K562 (cell line): ENCODE data around the gene DNAJB11. TPM values are rescaled to one million over a fixed set of nuclear protein-coding genes. Genes with fewer than 3 reads are reported as not detected.

Source experiments
- polyA plus RNA-seq, 8 experiments: library from polyadenylated mRNA; depleted of rRNA in 4 of 8; stranded (reverse) in 5 of 8; unstranded in 3 of 8; fragments of >200 nt; fragmentation: Nextera tagmentation in 2 of 8; fragmentation: Illumina TruSeq in 1 of 8; extraction: Ambion mirVana in 2 of 8; extraction: Trizol in 1 of 8; gene quantifications; 2 replicates each; pipeline versions ENCODE4 v1.2.1 to v1.2.3, GENCODE V29; 2011 to 2014; ENCODE audit warnings: inconsistent platforms in 1 of 8, missing spikeins in 1 of 8
- small RNA-seq: library from RNA; depleted of rRNA; stranded (forward); fragments of <200 nt; gene quantifications from one replicate; pipeline ENCODE3, GENCODE V24; 2014
- total RNA-seq, 7 experiments: library from RNA; depleted of rRNA in 6 of 7; stranded (reverse); fragments of >200 nt in 6 of 7; fragmentation: Illumina TruSeq in 2 of 7; extraction: Trizol in 2 of 7; gene quantifications; 2 replicates each; pipeline versions ENCODE4 v1.2.1 to v1.2.3, GENCODE V29; 2011 to 2021; ENCODE audit warnings: low replicate concordance in 1 of 7

Gene DNAJB11
- total and polyA plus RNA-seq, 9 of the 15 experiments (the other 6 are each of a cell fraction or from before 2014, with no cell fraction given), result 14.8 to 74.7 (median 63.8) TPM

Small RNA genes within 50 kb of the gene (small RNA-seq; reads per million reads assigned to genes)
- not detected for gene RF00017

Other genes with a start within 250 kb of the DNAJB11 start
Only the 7 nearest of the 9 such genes appear.
- 0.27 TPM in 1 of 2 replicates, not detected in the other for gene DGKG, start 208.5 kb upstream of the DNAJB11 start, total RNA-seq (2014; rRNA removed)
- 0.35 and 0.36 TPM in 2 replicates for gene DGKG, start 208.5 kb upstream of the DNAJB11 start, total RNA-seq (2014; rRNA removed; fragmentation: Illumina TruSeq; extraction: Trizol)
- gene DGKG, start 208.5 kb upstream of the DNAJB11 start, total RNA-seq (2015; rRNA removed; fragmentation: Illumina TruSeq; extraction: Trizol), result 0.04 and 0.15 TPM in 2 replicates
- gene DGKG, start 208.5 kb upstream of the DNAJB11 start, total RNA-seq (2021), result 0.29 TPM in 1 of 2 replicates, not detected in the other
- 0.14 TPM in 1 of 2 replicates, not detected in the other for gene DGKG, start 208.5 kb upstream of the DNAJB11 start, polyA plus RNA-seq (2011; rRNA removed)
- 0.18 TPM in 1 of 2 replicates, not detected in the other for gene DGKG, start 208.5 kb upstream of the DNAJB11 start, polyA plus RNA-seq (2014; fragmentation: Illumina TruSeq; extraction: Trizol)
- under 1 TPM; 0.13 to 0.15 TPM for gene DGKG, start 208.5 kb upstream of the DNAJB11 start, polyA plus RNA-seq (2014; fragmentation: Nextera tagmentation; extraction: Ambion mirVana)
- gene DGKG, start 208.5 kb upstream of the DNAJB11 start, polyA plus RNA-seq (2014; rRNA removed), result 0.01 and 0.35 TPM in 2 replicates
- gene CRYGS, start 26.3 kb upstream of the DNAJB11 start, total RNA-seq (2014; rRNA removed), result 2.1 and 3.8 TPM in 2 replicates
- 2.0 and 2.4 TPM in 2 replicates for gene CRYGS, start 26.3 kb upstream of the DNAJB11 start, total RNA-seq (2014; rRNA removed; fragmentation: Illumina TruSeq; extraction: Trizol)
- gene CRYGS, start 26.3 kb upstream of the DNAJB11 start, total RNA-seq (2015; rRNA removed; fragmentation: Illumina TruSeq; extraction: Trizol), result 1.8 and 1.9 TPM in 2 replicates
- 1.5 and 1.6 TPM in 2 replicates for gene CRYGS, start 26.3 kb upstream of the DNAJB11 start, total RNA-seq (2021)
- 3.5 and 5.5 TPM in 2 replicates for gene CRYGS, start 26.3 kb upstream of the DNAJB11 start, polyA plus RNA-seq (2011; rRNA removed)
- gene CRYGS, start 26.3 kb upstream of the DNAJB11 start, polyA plus RNA-seq (2014; fragmentation: Illumina TruSeq; extraction: Trizol), result 1.0 and 1.8 TPM in 2 replicates
- gene CRYGS, start 26.3 kb upstream of the DNAJB11 start, polyA plus RNA-seq (2014; fragmentation: Nextera tagmentation; extraction: Ambion mirVana), result 1 to 10 TPM; 1.9 to 2.0 TPM
- 3.0 and 3.7 TPM in 2 replicates for gene CRYGS, start 26.3 kb upstream of the DNAJB11 start, polyA plus RNA-seq (2014; rRNA removed)
- 17.7 and 22.7 TPM in 2 replicates for gene TBCCD1, start 3.4 kb upstream of the DNAJB11 start, total RNA-seq (2014; rRNA removed)
- 26.2 and 26.8 TPM in 2 replicates for gene TBCCD1, start 3.4 kb upstream of the DNAJB11 start, total RNA-seq (2014; rRNA removed; fragmentation: Illumina TruSeq; extraction: Trizol)
- gene TBCCD1, start 3.4 kb upstream of the DNAJB11 start, total RNA-seq (2015; rRNA removed; fragmentation: Illumina TruSeq; extraction: Trizol), result 21.1 and 21.2 TPM in 2 replicates
- 18.4 and 20.9 TPM in 2 replicates for gene TBCCD1, start 3.4 kb upstream of the DNAJB11 start, total RNA-seq (2021)
- 26.0 and 31.1 TPM in 2 replicates for gene TBCCD1, start 3.4 kb upstream of the DNAJB11 start, polyA plus RNA-seq (2011; rRNA removed)
- gene TBCCD1, start 3.4 kb upstream of the DNAJB11 start, polyA plus RNA-seq (2014; fragmentation: Illumina TruSeq; extraction: Trizol), result 18.4 and 22.2 TPM in 2 replicates
- gene TBCCD1, start 3.4 kb upstream of the DNAJB11 start, polyA plus RNA-seq (2014; fragmentation: Nextera tagmentation; extraction: Ambion mirVana), result 10 to 100 TPM; 18.9 to 21.4 TPM
- gene TBCCD1, start 3.4 kb upstream of the DNAJB11 start, polyA plus RNA-seq (2014; rRNA removed), result 16.2 and 17.9 TPM in 2 replicates
- gene AHSG, start 42.3 kb downstream of the DNAJB11 start, total RNA-seq (2014; rRNA removed), result not detected in 2 replicates
- not detected in 2 replicates for gene AHSG, start 42.3 kb downstream of the DNAJB11 start, total RNA-seq (2014; rRNA removed; fragmentation: Illumina TruSeq; extraction: Trizol)
- not detected in 2 replicates for gene AHSG, start 42.3 kb downstream of the DNAJB11 start, total RNA-seq (2015; rRNA removed; fragmentation: Illumina TruSeq; extraction: Trizol)
- gene AHSG, start 42.3 kb downstream of the DNAJB11 start, total RNA-seq (2021), result 0.69 and 1.2 TPM in 2 replicates
- gene AHSG, start 42.3 kb downstream of the DNAJB11 start, polyA plus RNA-seq (2011; rRNA removed), result not detected in 2 replicates
- not detected in 2 replicates for gene AHSG, start 42.3 kb downstream of the DNAJB11 start, polyA plus RNA-seq (2014; fragmentation: Illumina TruSeq; extraction: Trizol)
- gene AHSG, start 42.3 kb downstream of the DNAJB11 start, polyA plus RNA-seq (2014; fragmentation: Nextera tagmentation; extraction: Ambion mirVana), result not detected
- not detected in 2 replicates for gene AHSG, start 42.3 kb downstream of the DNAJB11 start, polyA plus RNA-seq (2014; rRNA removed)
- gene FETUB, start 69.7 kb downstream of the DNAJB11 start, total RNA-seq (2014; rRNA removed), result not detected in 2 replicates
- not detected in 2 replicates for gene FETUB, start 69.7 kb downstream of the DNAJB11 start, total RNA-seq (2014; rRNA removed; fragmentation: Illumina TruSeq; extraction: Trizol)
- not detected in 2 replicates for gene FETUB, start 69.7 kb downstream of the DNAJB11 start, total RNA-seq (2015; rRNA removed; fragmentation: Illumina TruSeq; extraction: Trizol)
- gene FETUB, start 69.7 kb downstream of the DNAJB11 start, total RNA-seq (2021), result not detected in 2 replicates
- gene FETUB, start 69.7 kb downstream of the DNAJB11 start, polyA plus RNA-seq (2011; rRNA removed), result not detected in 2 replicates
- not detected in 2 replicates for gene FETUB, start 69.7 kb downstream of the DNAJB11 start, polyA plus RNA-seq (2014; fragmentation: Illumina TruSeq; extraction: Trizol)
- not detected for gene FETUB, start 69.7 kb downstream of the DNAJB11 start, polyA plus RNA-seq (2014; fragmentation: Nextera tagmentation; extraction: Ambion mirVana)
- not detected in 2 replicates for gene FETUB, start 69.7 kb downstream of the DNAJB11 start, polyA plus RNA-seq (2014; rRNA removed)
- gene HRG, start 95.3 kb downstream of the DNAJB11 start, total RNA-seq (2014; rRNA removed), result not detected in 2 replicates
- not detected in 2 replicates for gene HRG, start 95.3 kb downstream of the DNAJB11 start, total RNA-seq (2014; rRNA removed; fragmentation: Illumina TruSeq; extraction: Trizol)
- not detected in 2 replicates for gene HRG, start 95.3 kb downstream of the DNAJB11 start, total RNA-seq (2015; rRNA removed; fragmentation: Illumina TruSeq; extraction: Trizol)
- gene HRG, start 95.3 kb downstream of the DNAJB11 start, total RNA-seq (2021), result not detected in 2 replicates
- gene HRG, start 95.3 kb downstream of the DNAJB11 start, polyA plus RNA-seq (2011; rRNA removed), result not detected in 2 replicates
- not detected in 2 replicates for gene HRG, start 95.3 kb downstream of the DNAJB11 start, polyA plus RNA-seq (2014; fragmentation: Illumina TruSeq; extraction: Trizol)
- not detected for gene HRG, start 95.3 kb downstream of the DNAJB11 start, polyA plus RNA-seq (2014; fragmentation: Nextera tagmentation; extraction: Ambion mirVana)
- not detected in 2 replicates for gene HRG, start 95.3 kb downstream of the DNAJB11 start, polyA plus RNA-seq (2014; rRNA removed)
- not detected in 2 replicates for gene KNG1, start 146.6 kb downstream of the DNAJB11 start, total RNA-seq (2014; rRNA removed)
- gene KNG1, start 146.6 kb downstream of the DNAJB11 start, total RNA-seq (2014; rRNA removed; fragmentation: Illumina TruSeq; extraction: Trizol), result not detected in 2 replicates
- not detected in 2 replicates for gene KNG1, start 146.6 kb downstream of the DNAJB11 start, total RNA-seq (2015; rRNA removed; fragmentation: Illumina TruSeq; extraction: Trizol)
- 0.07 and 0.09 TPM in 2 replicates for gene KNG1, start 146.6 kb downstream of the DNAJB11 start, total RNA-seq (2021)
- gene KNG1, start 146.6 kb downstream of the DNAJB11 start, polyA plus RNA-seq (2011; rRNA removed), result not detected in 2 replicates
- gene KNG1, start 146.6 kb downstream of the DNAJB11 start, polyA plus RNA-seq (2014; fragmentation: Illumina TruSeq; extraction: Trizol), result not detected in 2 replicates
- not detected for gene KNG1, start 146.6 kb downstream of the DNAJB11 start, polyA plus RNA-seq (2014; fragmentation: Nextera tagmentation; extraction: Ambion mirVana)
- not detected in 2 replicates for gene KNG1, start 146.6 kb downstream of the DNAJB11 start, polyA plus RNA-seq (2014; rRNA removed)